SK-N-SH treated with all-trans-retinoic acid at 6 μM for 48 hours (cell line): Measurements from ENCODE around the gene KLK10.

Source experiments
- PPARA ChIP-seq: fragments of 250-450 bp; sonication (Bioruptor Pico); IDR thresholded peaks from 2 replicates; pipeline ENCODE4 v1.5.0; 2020; ENCODE audit warnings: mild to moderate bottlenecking, borderline replicate concordance
- TOX ChIP-seq: fragments of 250-450 bp; sonication (Bioruptor Pico); IDR thresholded peaks from 2 replicates; pipeline ENCODE4 v1.8.0; 2021; ENCODE audit warnings: mild to moderate bottlenecking, moderate library complexity, borderline replicate concordance
- ZFP3 ChIP-seq: fragments of 250-450 bp; sonication (Bioruptor Pico); IDR thresholded peaks from 2 replicates; pipeline ENCODE4 v1.5.0; 2020; ENCODE audit warnings: mild to moderate bottlenecking, moderate library complexity
- ZFP30 ChIP-seq: fragments of 450-650 bp; formaldehyde crosslinking; IDR thresholded peaks from 2 replicates; pipeline ENCODE4 v1.5.0; 2022; ENCODE audit warnings: mild to moderate bottlenecking, moderate library complexity
- ZNF565 ChIP-seq: fragments of 450-650 bp; formaldehyde crosslinking; conservative IDR thresholded peaks from 2 replicates; pipeline ENCODE4 v1.5.0; 2020; ENCODE audit warnings: low read depth, mild to moderate bottlenecking, moderate library complexity
- ZNF70 ChIP-seq: fragments of 450-650 bp; formaldehyde crosslinking; IDR thresholded peaks from 2 replicates; pipeline ENCODE4 v1.5.0; 2020; ENCODE audit warnings: mild to moderate bottlenecking, moderate library complexity
- ZNF8 ChIP-seq: fragments of 450-650 bp; formaldehyde crosslinking; IDR thresholded peaks from 2 replicates; pipeline ENCODE4 v1.5.0; 2020; ENCODE audit warnings: mild to moderate bottlenecking, moderate library complexity
- TF ChIP-seq, protein P1 (sequence below): fragments of 250-450 bp; sonication (Bioruptor Pico); IDR thresholded peaks from 2 replicates; pipeline ENCODE4 v1.5.1; 2020; ENCODE audit warnings: low read depth, mild to moderate bottlenecking, moderate library complexity

DNA sequence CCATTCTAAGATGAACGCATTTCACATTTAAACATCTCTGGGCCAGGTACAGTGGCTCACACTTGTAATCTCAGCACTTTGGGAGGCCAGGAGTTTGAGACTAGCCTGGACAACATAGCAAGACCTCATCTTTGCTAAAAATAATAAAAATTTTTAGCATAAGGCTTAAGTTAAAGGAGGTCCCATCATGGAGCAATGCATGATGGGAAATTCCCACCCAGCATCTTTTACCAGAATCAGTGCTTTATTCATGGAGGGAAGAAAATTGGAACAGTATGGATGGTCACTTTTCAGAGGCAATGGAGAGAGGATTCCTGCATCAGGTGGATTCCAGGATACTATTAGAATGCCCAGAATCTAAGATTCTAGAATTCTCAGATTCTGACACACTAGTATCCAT, 14.3 kb downstream of the KLK10 start:
- TF ChIP-seq PPARA (CRISPR knock-in tag) (no peak), ZNF70 (CRISPR knock-in tag) (no peak), ZFP3 (no peak), ZNF565 (CRISPR knock-in tag) (no peak), TOX (CRISPR knock-in tag) (no peak), ZNF8 (no peak), ZFP30 (CRISPR knock-in tag) (no peak)
- TF ChIP-seq, protein P1, sequence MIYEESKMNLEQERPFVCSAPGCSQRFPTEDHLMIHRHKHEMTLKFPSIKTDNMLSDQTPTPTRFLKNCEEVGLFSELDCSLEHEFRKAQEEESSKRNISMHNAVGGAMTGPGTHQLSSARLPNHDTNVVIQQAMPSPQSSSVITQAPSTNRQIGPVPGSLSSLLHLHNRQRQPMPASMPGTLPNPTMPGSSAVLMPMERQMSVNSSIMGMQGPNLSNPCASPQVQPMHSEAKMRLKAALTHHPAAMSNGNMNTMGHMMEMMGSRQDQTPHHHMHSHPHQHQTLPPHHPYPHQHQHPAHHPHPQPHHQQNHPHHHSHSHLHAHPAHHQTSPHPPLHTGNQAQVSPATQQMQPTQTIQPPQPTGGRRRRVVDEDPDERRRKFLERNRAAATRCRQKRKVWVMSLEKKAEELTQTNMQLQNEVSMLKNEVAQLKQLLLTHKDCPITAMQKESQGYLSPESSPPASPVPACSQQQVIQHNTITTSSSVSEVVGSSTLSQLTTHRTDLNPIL (CRISPR knock-in tag) = no peak
